DND-41 (cell line): ENCODE measurements around the gene PRRT2.

Experiments
- ATAC-seq: fragments of 200-7000 bp; cut with Tn5 transposase; 3 replicates; pipeline ENCODE4 v1.9.1; 2021; ENCODE audit warnings: low read depth; ENCODE audit not compliant: insufficient read depth
- DNase-seq: peaks from one replicate; pipeline ENCODE4 v3.0.0-alpha.2; 2020
- H2AFZ ChIP-seq: 2 replicates; pipeline ENCODE4 v1.6.0; 2012; ENCODE audit warnings: low read depth, low read length
- H3K27ac ChIP-seq: 2 replicates; pipeline ENCODE4 v1.5.1; 2012; ENCODE audit warnings: low read length, inconsistent platforms
- H3K27me3 ChIP-seq: fragments of 200-600 bp; sonication (generic); 2 replicates; pipeline ENCODE4 v1.6.0; 2012; ENCODE audit warnings: low read length, mild to moderate bottlenecking, inconsistent platforms; ENCODE audit not compliant: insufficient read depth, poor library complexity
- H3K36me3 ChIP-seq: 2 replicates; pipeline ENCODE4 v1.5.1; 2012; ENCODE audit warnings: low read length, inconsistent platforms; ENCODE audit not compliant: insufficient read depth
- H3K4me1 ChIP-seq: 2 replicates; pipeline ENCODE4 v1.5.1; 2012; ENCODE audit warnings: mild to moderate bottlenecking, low read length; ENCODE audit not compliant: insufficient read depth
- H3K4me2 ChIP-seq: 2 replicates; pipeline ENCODE4 v1.6.0; 2012; ENCODE audit warnings: mild to moderate bottlenecking, moderate library complexity, low read length, inconsistent platforms; ENCODE audit not compliant: insufficient read depth
- H3K4me3 ChIP-seq, 2 experiments: fragments of 200-600 bp in 1 of 2; shearing (Covaris generic) in 1 of 2; 2 replicates each; pipeline ENCODE4 v1.5.1; 2012 to 2016; ENCODE audit warnings: inconsistent platforms in 2 of 2, low read length in 2 of 2, mild to moderate bottlenecking in 2 of 2, low read depth in 1 of 2, moderate library complexity in 1 of 2
- H3K79me2 ChIP-seq: 2 replicates; pipeline ENCODE4 v1.6.0; 2012; ENCODE audit warnings: low read length, inconsistent platforms; ENCODE audit not compliant: insufficient read depth
- H3K9ac ChIP-seq: 2 replicates; pipeline ENCODE4 v1.6.0; 2012; ENCODE audit warnings: low read depth, mild to moderate bottlenecking, inconsistent platforms, low read length, moderate library complexity
- H3K9me3 ChIP-seq: 2 replicates; pipeline ENCODE4 v1.5.1; 2012; ENCODE audit warnings: low read length, moderate library complexity, mild to moderate bottlenecking, inconsistent platforms; ENCODE audit not compliant: insufficient read depth, severe bottlenecking
- H4K20me1 ChIP-seq: 2 replicates; pipeline ENCODE4 v1.6.0; 2012; ENCODE audit warnings: low read length; ENCODE audit not compliant: insufficient read depth
- EZH2 ChIP-seq: IDR thresholded peaks from 3 replicates; pipeline ENCODE4 v1.6.1; 2012; ENCODE audit warnings: borderline replicate concordance, low read depth, mild to moderate bottlenecking, moderate library complexity, low read length, inconsistent platforms; ENCODE audit not compliant: severe bottlenecking
- TF ChIP-seq, protein P1 (sequence below): IDR thresholded peaks from 2 replicates; pipeline ENCODE4 v1.5.1; 2012; ENCODE audit warnings: borderline replicate concordance, low read length, moderate library complexity, mild to moderate bottlenecking; ENCODE audit not compliant: poor library complexity, severe bottlenecking; ENCODE audit errors: extremely low read depth

Gene PRRT2

GRCh38 chr16:29821643-29822115 is 9.7 kb downstream of the PRRT2 start:
- peaks cover 29% of the 10 kb centered on the region for H3K79me2 ChIP-seq
- H4K20me1 ChIP-seq: peaks cover 31% of the 10 kb centered on the region
- TF ChIP-seq, protein P1, sequence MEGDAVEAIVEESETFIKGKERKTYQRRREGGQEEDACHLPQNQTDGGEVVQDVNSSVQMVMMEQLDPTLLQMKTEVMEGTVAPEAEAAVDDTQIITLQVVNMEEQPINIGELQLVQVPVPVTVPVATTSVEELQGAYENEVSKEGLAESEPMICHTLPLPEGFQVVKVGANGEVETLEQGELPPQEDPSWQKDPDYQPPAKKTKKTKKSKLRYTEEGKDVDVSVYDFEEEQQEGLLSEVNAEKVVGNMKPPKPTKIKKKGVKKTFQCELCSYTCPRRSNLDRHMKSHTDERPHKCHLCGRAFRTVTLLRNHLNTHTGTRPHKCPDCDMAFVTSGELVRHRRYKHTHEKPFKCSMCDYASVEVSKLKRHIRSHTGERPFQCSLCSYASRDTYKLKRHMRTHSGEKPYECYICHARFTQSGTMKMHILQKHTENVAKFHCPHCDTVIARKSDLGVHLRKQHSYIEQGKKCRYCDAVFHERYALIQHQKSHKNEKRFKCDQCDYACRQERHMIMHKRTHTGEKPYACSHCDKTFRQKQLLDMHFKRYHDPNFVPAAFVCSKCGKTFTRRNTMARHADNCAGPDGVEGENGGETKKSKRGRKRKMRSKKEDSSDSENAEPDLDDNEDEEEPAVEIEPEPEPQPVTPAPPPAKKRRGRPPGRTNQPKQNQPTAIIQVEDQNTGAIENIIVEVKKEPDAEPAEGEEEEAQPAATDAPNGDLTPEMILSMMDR: no peak
- no peak for TF ChIP-seq EZH2
- no peak overlapping the region for H3K27ac ChIP-seq
- peaks cover 32% of the 10 kb centered on the region for H3K36me3 ChIP-seq
- H3K4me2 ChIP-seq: no peak overlapping the region
- H3K9me3 ChIP-seq: no peaks in the 10 kb centered on the region
- ATAC-seq (no peak), DNase-seq (no peak)
- no peaks in the 10 kb centered on the region for H3K27me3 ChIP-seq
- H3K4me3 ChIP-seq: no peak overlapping the region
- H2AFZ ChIP-seq: no peak overlapping the region
- no peak overlapping the region for H3K9ac ChIP-seq
- H3K4me1 ChIP-seq: peaks cover 49% of the 10 kb centered on the region

DNA sequence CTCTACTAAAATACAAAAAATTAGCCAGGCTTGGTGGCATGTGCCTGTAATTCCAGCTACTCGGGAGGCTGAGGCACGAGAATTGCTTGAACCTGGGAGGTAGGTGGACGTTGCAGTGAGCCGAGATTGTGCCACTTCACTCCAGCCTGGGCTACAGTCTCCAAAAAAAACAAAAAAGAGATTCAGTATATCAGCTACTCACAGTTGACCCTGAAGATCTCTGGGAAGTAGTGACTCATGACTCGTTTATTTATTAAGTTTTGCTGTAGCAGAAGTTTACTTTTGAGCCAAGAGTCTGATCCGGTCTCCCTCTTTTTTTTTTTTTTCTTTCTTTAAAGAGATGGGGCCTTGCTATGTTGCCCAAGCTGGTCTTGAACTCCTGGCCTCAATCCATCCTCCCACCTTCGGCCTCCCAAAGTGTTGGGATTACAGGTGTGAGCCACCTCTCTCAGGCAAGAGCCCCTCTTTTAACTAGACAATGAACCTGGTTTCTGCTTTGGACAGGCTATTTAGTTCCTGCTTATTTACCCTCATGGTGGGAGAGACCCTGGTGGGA is 12.7 kb downstream of the PRRT2 start:
- Histone ChIP-seq H3K36me3 (peaks cover 14% of the 10 kb centered on the region), H3K4me1 (peaks cover 34% of the 10 kb centered on the region), H3K4me3 (no peak overlapping the region), H3K27me3 (no peaks in the 10 kb centered on the region), H3K4me2 (no peak overlapping the region), H3K79me2 (0 out of 2 replicates have a peak, but pooled peaks cover 1% of the 10 kb centered on the region), H2AFZ (no peak overlapping the region), H4K20me1 (peaks cover 18% of the 10 kb centered on the region), H3K9ac (no peak overlapping the region), H3K27ac (no peak overlapping the region), H3K9me3 (no peaks in the 10 kb centered on the region)
- DNase-seq (no peak), ATAC-seq (no peak)
- no peak for TF ChIP-seq EZH2
- TF ChIP-seq, protein P1: no peak

DNA sequence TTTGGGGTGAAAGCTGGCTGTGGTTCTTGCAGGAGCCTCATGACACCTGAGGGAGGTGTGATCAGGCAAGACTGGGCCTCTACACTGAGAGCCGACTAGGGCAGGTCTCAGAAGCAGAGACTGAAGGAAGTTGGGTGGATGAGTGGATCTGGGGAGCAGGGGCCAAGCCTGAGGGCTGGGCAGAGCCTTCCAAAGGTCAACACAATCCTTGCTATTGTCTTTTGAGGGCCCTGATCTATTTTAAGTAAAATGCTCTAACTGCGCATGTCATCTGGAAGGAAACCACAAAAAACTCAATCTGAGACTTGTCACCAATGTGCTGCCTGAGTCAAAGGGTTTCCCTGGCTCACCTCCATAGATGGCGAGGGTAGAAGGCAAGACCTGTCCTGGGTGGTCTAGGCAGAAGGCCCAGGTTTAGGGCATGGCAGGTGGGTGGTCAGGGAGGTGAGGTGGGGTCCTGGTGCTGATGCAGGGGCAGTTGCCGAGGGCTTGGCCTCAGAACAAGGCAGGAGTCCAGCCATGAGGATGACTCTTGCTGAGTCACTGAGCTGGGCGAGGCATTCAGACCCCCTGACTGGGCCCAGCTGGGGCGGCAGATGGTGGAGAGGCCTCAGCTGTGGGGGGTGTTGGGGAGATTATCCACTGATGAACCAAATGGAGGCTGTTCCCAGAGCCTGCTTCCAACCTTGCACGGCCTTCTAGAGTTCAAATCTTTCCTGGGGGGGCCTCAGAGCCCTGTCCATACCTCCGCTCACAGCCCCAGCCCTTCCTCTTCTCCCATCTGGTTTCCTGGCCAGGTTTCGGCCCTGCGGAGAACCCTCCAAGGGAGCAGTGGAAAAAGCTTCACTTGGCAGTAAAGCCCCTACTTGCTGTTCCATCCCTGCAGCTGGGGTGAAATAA is 13.4 kb downstream of the PRRT2 start:
- Histone ChIP-seq H3K4me1 (peaks cover 27% of the 10 kb centered on the region), H3K27me3 (no peaks in the 10 kb centered on the region), H2AFZ (no peak overlapping the region), H3K36me3 (peaks cover 6% of the 10 kb centered on the region; the same call in 1 of the 2 replicates), H3K4me3 (no peak overlapping the region), H3K9ac (no peak overlapping the region), H4K20me1 (peaks cover 12% of the 10 kb centered on the region), H3K4me2 (no peak overlapping the region), H3K27ac (no peak overlapping the region), H3K79me2 (no peaks in the 10 kb centered on the region), H3K9me3 (no peaks in the 10 kb centered on the region)
- no peak for DNase-seq
- TF ChIP-seq, protein P1: no peak
- no peak for TF ChIP-seq EZH2
- no peak for ATAC-seq
